Measurements from ENCODE around the gene CACNA1B. TPM values are rescaled to one million over a fixed set of nuclear protein-coding genes. Genes with fewer than 3 reads are reported as not detected.

Gene CACNA1B
- total and polyA plus RNA-seq, 2 donors (not counting 1 experiment from before 2014, with no cell fraction given), result 0.15 TPM; not detected in 1

DNA sequence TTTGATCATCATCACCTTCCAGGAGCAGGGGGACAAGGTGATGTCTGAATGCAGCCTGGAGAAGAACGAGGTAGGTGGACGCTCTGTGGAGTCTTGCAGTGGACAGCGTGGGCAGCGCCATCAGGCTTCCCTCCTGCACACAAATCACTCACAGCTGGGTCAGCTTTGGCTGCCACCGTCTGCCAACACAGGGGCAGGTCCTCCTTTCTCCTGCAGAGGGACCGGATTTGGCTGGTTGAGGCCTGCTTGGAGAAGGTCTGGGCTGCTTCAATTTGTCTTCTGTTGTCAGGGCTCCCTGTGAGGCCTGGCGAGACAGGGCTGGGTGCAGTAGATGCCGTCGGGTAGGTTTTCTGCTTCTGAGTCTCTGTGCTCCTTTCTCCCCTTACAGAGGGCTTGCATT is 180.6 kb downstream of the CACNA1B start:
- H3K27ac Mint-ChIP-seq, result no peak overlapping the region
- Histone ChIP-seq H3K4me1 (ENCODE audit: control insufficient read depth in 2 of 2, insufficient read depth in 2 of 2, low read length in 2 of 2) (no peaks in the 10 kb centered on the region), H3K27ac (ENCODE audit: low read length in 2 of 2) (no peak overlapping the region), H3K36me3 (replicated peaks in 1 of 2; ENCODE audit: control extremely low read depth in 1 of 2, control insufficient read depth in 1 of 2, extremely low read depth in 1 of 2, insufficient read depth in 2 of 2, low read length in 1 of 2) (no peaks in the 10 kb centered on the region), H3K4me3 (ENCODE audit: control extremely low read depth in 1 of 5, extremely low read depth in 1 of 5, insufficient read depth in 1 of 5, low read depth in 2 of 5, low read length in 4 of 5) (no peak overlapping the region), H3K79me2 (ENCODE audit: control insufficient read depth, insufficient read depth, low read length) (no peaks in the 10 kb centered on the region), H4K20me1 (ENCODE audit: control insufficient read depth, insufficient read depth, low read length, poor library complexity, severe bottlenecking) (no peaks in the 10 kb centered on the region), H3K4me2 (replicated peaks; ENCODE audit: low read depth, low read length, poor library complexity, severe bottlenecking) (no peak overlapping the region), H3K27me3 (replicated peaks in 1 of 4; ENCODE audit: control extremely low read depth in 1 of 4, control insufficient read depth in 3 of 4, insufficient read depth in 4 of 4, low read length in 3 of 4) (peaks cover 0 to 7% (median 0%) of the 10 kb centered on the region in 4 experiments), H3K9me3 (ENCODE audit: control extremely low read depth in 1 of 3, control insufficient read depth in 2 of 3, insufficient read depth in 1 of 3, low read length in 2 of 3) (no peaks in the 10 kb centered on the region), H3K9ac (ENCODE audit: low read length) (no peak overlapping the region), H2AFZ (ENCODE audit: insufficient read depth, low read depth, low read length, poor library complexity, severe bottlenecking) (no peak overlapping the region)
- intact Hi-C loops (cut with micrococcal nuclease), result no loop called here
- no peak for TF ChIP-seq EZH2 (IDR thresholded peaks at IDR 0.05; ENCODE audit: borderline replicate concordance, insufficient read depth, low read depth, low read length, poor library complexity, severe bottlenecking)
- TF ChIP-seq, protein P1, sequence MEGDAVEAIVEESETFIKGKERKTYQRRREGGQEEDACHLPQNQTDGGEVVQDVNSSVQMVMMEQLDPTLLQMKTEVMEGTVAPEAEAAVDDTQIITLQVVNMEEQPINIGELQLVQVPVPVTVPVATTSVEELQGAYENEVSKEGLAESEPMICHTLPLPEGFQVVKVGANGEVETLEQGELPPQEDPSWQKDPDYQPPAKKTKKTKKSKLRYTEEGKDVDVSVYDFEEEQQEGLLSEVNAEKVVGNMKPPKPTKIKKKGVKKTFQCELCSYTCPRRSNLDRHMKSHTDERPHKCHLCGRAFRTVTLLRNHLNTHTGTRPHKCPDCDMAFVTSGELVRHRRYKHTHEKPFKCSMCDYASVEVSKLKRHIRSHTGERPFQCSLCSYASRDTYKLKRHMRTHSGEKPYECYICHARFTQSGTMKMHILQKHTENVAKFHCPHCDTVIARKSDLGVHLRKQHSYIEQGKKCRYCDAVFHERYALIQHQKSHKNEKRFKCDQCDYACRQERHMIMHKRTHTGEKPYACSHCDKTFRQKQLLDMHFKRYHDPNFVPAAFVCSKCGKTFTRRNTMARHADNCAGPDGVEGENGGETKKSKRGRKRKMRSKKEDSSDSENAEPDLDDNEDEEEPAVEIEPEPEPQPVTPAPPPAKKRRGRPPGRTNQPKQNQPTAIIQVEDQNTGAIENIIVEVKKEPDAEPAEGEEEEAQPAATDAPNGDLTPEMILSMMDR (IDR thresholded peaks at IDR 0.05), result no peak
- peaks cover 14% of the 10 kb centered on the region for H3K27me3 Mint-ChIP-seq
- ChIA-PET CTCF (no interaction called here), POLR2A (no interaction called here)
- no peak for DNase-seq
- no peaks in the 10 kb centered on the region for H3K9me3 Mint-ChIP-seq (ENCODE audit: insufficient read depth)
- ATAC-seq (ENCODE audit: low read depth), result no peak
- WGBS (ENCODE audit: insufficient coverage), result 94% methylated on average over 8 of the region's 9 CpGs
- no peak overlapping the region for H3K4me3 Mint-ChIP-seq
- no peaks in the 10 kb centered on the region for H3K4me1 Mint-ChIP-seq

DNA sequence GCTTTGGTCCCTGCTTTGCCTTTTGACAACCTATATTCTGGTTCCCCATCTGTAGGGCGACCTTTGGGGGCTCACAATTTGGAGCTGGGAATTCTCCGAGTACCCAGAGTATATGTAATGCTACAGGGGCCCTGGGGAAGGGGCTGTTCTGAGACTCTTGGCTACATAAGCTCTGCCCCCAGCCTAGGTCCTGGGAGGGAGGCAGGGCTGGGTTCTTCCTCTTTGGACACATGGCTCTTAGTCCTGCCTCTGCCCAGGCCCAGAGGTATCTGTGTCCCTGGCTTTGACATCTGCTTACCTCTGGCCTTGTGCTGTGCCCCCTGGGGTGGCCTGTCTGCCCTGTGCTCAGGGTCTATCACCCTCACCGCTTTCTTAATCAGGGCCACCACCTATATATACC is 181.6 kb downstream of the CACNA1B start:
- Mint-ChIP-seq H3K27ac (no peak overlapping the region), H3K9me3 (ENCODE audit: insufficient read depth) (no peaks in the 10 kb centered on the region), H3K27me3 (peaks cover 10% of the 10 kb centered on the region), H3K4me1 (no peaks in the 10 kb centered on the region), H3K4me3 (no peak overlapping the region)
- intact Hi-C loops (cut with micrococcal nuclease), result no loop called here
- H4K20me1 ChIP-seq (ENCODE audit: control insufficient read depth, insufficient read depth, low read length, poor library complexity, severe bottlenecking), result no peaks in the 10 kb centered on the region
- ATAC-seq (ENCODE audit: low read depth) (no peak), DNase-seq (no peak)
- CTCF ChIA-PET, result no interaction called here
- H3K9me3 ChIP-seq (ENCODE audit: control extremely low read depth in 1 of 3, control insufficient read depth in 2 of 3, insufficient read depth in 1 of 3, low read length in 2 of 3), result no peaks in the 10 kb centered on the region
- no peak overlapping the region for H3K4me3 ChIP-seq (ENCODE audit: control extremely low read depth in 1 of 5, extremely low read depth in 1 of 5, insufficient read depth in 1 of 5, low read depth in 2 of 5, low read length in 4 of 5)
- H3K79me2 ChIP-seq (ENCODE audit: control insufficient read depth, insufficient read depth, low read length), result no peaks in the 10 kb centered on the region
- 94% methylated on average over 2 of the region's 3 CpGs for WGBS (ENCODE audit: insufficient coverage)
- POLR2A ChIA-PET, result no interaction called here
- H3K36me3 ChIP-seq (replicated peaks in 1 of 2; ENCODE audit: control extremely low read depth in 1 of 2, control insufficient read depth in 1 of 2, extremely low read depth in 1 of 2, insufficient read depth in 2 of 2, low read length in 1 of 2), result no peaks in the 10 kb centered on the region
- H3K4me1 ChIP-seq (ENCODE audit: control insufficient read depth in 2 of 2, insufficient read depth in 2 of 2, low read length in 2 of 2), result no peaks in the 10 kb centered on the region
- TF ChIP-seq EZH2 (IDR thresholded peaks at IDR 0.05; ENCODE audit: borderline replicate concordance, insufficient read depth, low read depth, low read length, poor library complexity, severe bottlenecking), result no peak
- TF ChIP-seq, protein P1 (IDR thresholded peaks at IDR 0.05), result no peak
- H3K27ac ChIP-seq (ENCODE audit: low read length in 2 of 2), result no peak overlapping the region
- no peak overlapping the region for H2AFZ ChIP-seq (ENCODE audit: insufficient read depth, low read depth, low read length, poor library complexity, severe bottlenecking)
- peaks cover 0 to 7% (median 0%) of the 10 kb centered on the region in 4 experiments for H3K27me3 ChIP-seq (replicated peaks in 1 of 4; ENCODE audit: control extremely low read depth in 1 of 4, control insufficient read depth in 3 of 4, insufficient read depth in 4 of 4, low read length in 3 of 4)
- H3K9ac ChIP-seq (ENCODE audit: low read length), result no peak overlapping the region
- H3K4me2 ChIP-seq (replicated peaks; ENCODE audit: low read depth, low read length, poor library complexity, severe bottlenecking), result no peak overlapping the region
